DMS 273 (cell line): Measurements from ENCODE around the gene APOL2.
"Not testable (repeated sequence)": the region's sequence is repeated elsewhere in the genome, so short reads cannot be mapped to it uniquely, and the experiment has no call there.

Experiments
- DNase-seq: peaks from one replicate; lab custom pipeline; 2025; ENCODE audit not compliant: unreplicated experiment; lab: John Stamatoyannopoulos, UW

The APOL2 gene

GRCh38 chr22:36263886-36264664 lies 24.7 kb upstream of the APOL2 start:
- not testable (repeated sequence) for DNase-seq

DNA sequence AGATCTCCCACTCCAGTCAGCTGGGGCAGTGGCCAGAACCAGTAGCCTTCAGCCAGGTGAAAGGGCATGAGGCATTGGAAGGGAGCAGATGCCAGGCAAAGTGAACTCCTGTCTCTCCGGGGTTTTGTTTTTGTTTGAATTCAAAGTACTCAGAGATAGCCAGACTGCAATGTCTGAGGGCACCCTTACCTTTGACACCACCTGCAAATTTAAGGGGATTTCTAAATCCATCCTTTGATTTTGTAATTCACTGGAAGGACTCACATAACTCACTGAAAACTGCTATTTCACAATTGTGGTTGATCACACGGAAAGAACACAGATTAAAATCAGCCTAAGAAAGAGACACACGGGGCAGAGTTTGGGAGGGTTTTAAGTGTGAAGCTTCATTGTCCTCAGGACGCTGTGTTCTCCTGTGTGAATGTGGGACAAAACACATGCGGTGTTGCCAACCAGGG lies 23.9 kb upstream of the APOL2 start:
- not testable (repeated sequence) for DNase-seq

DNA sequence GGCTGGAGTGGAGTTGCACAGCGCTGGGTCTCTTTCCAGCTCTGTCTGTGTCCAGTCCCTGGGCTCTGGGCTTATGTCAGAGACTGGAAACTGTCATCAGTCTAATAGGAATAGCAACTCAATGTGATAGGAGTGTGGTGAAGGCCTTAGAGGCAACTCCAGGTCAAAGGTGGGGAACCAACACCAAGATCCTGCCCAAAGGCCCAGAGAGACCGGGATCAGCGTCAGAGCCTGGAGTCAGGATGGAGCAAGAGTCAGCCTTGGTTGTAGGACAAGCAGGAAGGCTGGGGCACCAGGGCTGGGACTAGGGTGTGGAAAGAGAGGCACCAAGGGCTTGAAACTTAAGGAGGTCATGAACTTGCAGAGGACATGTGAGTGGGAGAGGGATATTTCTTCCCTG lies 23.0 kb upstream of the APOL2 start:
- not testable (repeated sequence) for DNase-seq

GRCh38 chr22:36261675-36262074 lies 22.3 kb upstream of the APOL2 start:
- not testable (repeated sequence) for DNase-seq

DNA sequence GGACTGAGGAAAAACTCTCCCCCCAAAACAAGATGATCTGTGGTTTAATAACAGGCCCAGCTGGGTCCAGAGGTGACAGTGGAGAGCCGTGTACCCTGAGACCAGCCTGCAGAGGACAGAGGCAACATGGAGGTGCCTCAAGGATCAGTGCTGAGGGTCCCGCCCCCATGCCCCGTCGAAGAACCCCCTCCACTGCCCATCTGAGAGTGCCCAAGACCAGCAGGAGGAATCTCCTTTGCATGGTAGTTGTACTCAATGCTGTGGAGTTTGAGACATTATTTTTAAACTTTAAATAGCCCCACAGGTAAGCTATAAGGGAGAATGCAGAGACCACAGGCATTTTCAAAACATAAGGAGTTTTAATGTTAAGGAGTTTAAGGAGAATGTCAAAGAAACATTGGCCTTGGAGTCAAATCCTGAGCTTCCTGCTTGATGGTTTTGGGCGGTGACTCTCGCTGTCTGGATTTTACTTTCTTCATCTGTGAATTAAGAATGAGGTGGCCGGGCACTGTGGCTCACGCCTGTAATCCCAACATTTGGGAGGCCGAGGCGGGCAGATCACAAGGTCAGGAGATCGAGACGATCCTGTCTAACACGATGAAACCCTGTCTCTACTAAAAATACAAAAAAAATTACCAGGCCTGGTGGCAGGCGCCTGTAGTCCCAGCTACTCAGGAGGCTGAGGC lies 20.4 kb upstream of the APOL2 start:
- DNase-seq = no peak

- DNase-seq = peak; percentile 7
Observed at GRCh38 chr22:36258701-36259614, 19.6 kb upstream of the APOL2 start.

DNA sequence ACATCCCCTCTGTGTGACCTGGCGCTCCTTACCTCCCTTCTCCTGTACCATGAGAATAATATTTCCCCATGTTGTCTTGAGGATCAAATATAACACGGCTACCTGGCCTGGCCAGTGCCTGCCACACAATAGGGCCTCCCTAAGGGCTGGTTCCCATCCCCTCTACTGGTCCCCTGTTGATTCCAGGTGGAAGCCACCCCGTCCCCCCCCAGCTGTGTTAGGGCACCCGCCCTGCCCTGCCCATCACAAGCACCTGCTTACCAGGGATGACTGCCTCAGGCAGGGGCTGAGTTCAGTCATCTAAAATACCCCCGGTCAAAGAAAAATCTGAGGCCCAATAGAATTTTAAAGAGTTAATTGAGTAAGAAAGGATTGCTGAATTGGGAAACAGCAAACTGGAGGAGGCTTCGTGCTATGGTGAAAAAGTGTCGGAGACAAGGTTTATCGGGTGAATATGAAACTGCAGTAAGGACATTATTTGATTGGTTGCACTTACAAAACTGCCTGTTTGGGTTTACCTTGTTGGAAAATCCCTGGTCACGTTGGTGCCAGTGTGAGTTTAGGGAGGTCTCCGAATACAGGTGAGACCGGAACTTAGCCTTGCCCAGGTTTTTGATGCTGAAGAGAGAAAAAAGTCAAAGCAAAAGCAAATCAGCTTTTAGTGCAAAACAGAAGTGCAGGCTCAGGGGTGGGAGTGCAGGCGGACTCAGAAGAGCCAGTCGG lies 18.8 kb upstream of the APOL2 start:
- no peak for DNase-seq

DNA sequence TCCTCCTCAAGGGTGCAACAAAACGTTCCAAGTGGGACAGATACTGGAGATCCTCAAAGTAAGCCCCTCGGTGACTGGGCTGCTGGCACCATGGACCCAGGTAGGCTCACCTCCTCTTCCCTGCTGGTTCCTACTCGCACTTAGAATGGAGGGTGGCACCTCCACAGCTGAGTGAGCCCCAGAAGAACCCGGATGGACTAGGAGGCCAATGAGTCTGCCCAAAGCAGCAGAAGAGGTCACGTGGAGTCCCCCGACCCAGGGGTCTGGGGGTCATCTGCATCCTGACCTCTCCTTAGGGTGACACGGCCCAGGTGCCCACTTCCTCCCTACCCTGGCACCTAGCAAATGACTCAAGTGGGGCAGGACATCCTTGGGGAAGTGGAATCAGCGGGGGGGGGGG lies 18.0 kb upstream of the APOL2 start:
- DNase-seq = no peak

GRCh38 chr22:36256478-36256877 lies 17.2 kb upstream of the APOL2 start:
- DNase-seq = no peak

DNA sequence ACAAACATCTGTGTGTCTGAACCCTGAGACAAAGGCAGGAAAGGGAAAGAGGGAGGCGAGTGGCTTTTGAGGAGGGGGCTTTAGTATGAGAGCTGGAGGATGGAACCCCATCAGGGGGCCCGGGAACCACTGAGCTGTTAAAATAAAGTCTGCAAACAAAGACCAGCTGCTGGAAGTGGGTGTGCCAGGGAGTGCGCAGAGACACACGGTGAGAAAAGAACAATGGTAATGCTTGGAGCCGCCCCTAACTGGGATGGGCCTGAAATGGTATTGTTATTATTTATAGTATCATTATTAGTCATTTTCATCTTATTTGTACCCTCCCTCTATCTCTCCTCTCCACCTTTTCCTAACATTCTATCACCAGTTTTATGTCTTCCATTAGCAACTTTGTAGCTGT lies 16.2 kb upstream of the APOL2 start:
- DNase-seq = not testable (repeated sequence)

DNA sequence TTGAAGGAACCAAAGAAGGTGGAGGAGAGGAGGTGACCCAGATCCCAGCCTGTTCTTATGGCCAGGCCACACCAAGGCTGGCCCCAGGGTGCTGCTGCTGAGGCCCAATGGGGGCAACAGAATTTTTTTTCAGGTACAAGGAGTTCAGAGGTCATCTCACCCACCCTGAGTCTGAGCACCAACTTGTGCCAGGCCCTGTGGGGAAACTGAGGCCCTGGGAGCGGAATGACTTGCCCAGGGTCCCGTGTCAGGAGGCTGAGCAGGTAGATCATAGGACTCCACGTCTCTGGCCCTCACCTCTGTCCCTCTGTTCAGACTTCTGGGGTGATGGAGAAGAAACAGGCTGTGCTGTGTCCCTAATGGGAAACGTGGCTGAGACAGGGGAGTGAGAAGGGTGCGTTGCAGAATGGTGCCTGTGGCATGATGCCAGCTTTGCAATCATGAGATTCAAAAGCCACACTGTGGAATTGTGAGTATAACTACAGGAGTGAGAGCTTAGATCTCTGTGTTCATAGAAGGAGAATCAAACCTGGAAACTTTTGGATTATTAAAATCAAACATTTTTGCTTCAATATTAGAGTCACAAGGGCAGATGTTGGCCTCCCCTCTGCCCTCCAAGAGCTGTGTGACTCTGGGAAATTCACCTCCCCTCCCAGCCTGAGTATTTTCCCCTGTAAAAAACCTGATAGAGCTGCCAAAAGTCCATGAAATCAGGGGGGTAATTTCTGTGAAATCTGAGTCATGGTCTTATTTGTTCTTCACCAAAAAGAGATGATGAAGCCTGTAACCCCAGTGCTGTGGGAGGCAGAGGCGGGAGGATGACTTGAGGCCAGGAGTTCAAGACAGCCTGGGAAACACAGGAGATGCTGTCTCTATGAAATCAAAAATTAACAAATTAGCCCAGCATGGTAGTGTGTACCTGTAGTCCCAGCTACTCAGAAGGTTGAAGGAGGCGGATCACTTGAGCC lies 14.5 kb upstream of the APOL2 start:
- DNase-seq = peak; percentile 34

- DNase-seq = no peak
Observed at GRCh38 chr22:36252754-36253522, 13.6 kb upstream of the APOL2 start, which contains the start of gene APOL1. Gene APOL1, plus strand, starts transcription at chr22:36253133. Its CDS starts 1,823 bp downstream, at chr22:36254956.

GRCh38 chr22:36251979-36252608 lies 12.8 kb upstream of the APOL2 start:
- DNase-seq = not testable (repeated sequence)

DNA sequence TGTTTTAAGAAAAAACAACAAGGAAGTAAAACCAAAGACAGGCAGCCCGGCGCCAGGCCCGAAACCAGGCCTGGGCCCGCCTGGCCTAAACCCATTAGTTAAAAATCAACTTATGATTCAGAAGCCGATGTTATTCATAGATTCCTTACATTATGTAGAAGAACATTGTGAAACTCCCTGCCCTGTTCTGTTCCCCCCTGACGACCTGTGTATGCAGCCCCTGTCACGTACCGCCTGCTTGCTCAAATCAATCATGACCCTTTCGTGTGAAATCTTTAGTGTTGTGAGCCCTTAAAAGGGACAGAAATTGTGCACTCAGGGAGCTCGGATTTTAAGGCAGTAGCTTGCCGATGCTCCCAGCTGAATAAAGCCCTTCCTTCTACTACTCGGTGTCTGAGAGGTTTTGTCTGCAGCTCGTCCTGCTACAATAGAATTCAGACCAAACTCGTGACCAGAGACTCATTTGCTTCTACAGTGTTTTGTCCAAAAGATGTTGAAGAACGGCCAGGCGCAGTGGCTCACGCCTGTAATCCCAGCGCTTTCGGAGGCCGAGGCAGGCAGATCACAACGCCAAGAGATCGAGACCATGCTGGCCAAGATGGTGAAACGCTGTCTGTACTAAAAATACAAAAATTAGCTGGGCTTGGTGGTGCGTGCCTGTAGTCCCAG lies 11.1 kb upstream of the APOL2 start:
- not testable (repeated sequence) for DNase-seq

DNA sequence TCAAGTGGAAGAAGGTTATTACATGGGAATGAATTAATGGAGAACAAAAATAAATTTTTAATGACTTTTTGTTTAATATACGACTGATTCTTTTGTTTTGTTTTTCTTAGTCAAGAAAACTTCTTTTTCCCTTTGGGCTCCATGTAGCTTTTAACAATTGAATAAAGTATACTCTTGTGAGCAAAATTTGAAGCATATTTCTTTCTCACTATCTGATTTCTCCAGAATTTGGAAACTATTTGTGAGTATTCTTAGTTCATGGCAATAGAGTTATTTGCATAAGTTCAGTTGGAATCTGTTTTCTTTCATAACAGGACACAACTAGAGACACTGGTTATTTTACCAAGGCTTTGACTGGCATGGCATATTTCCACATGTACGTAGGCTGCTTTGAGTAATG lies 9.8 kb upstream of the APOL2 start:
- DNase-seq = no peak

GRCh38 chr22:36247955-36248354 lies 8.6 kb upstream of the APOL2 start:
- no peak for DNase-seq

GRCh38 chr22:36246718-36247117 lies 7.4 kb upstream of the APOL2 start:
- no peak for DNase-seq
